Kidney (tissue), 14 donors: ENCODE data around the gene HSD17B12. TPM values are rescaled to one million over a fixed set of nuclear protein-coding genes. Genes with fewer than 3 reads are reported as not detected.

Source experiments
- DNase-seq, 5 donors: peaks; one replicate each; pipeline ENCODE4 v3.0.0-alpha.2; 2013 to 2020
- FAIRE-seq: peaks from 2 replicates; lab custom pipeline; 2012; peaks lifted over from hg19 to GRCh38; lab: Jason Lieb, UNC
- H3K27ac ChIP-seq, 2 donors: one replicate each; pipeline ENCODE4 v1.7.0; 2013; ENCODE audit warnings: low read depth in 2 of 2, low read length in 2 of 2, inconsistent platforms in 1 of 2
- H3K27me3 ChIP-seq: one replicate; pipeline ENCODE4 v1.7.1; 2013; ENCODE audit warnings: low read length, inconsistent platforms; ENCODE audit not compliant: control insufficient read depth, insufficient read depth
- H3K36me3 ChIP-seq, 3 donors: one replicate each; pipeline versions ENCODE4 v1.7.0 to v1.7.1; 2013; ENCODE audit warnings: low read length in 3 of 3, control low read depth in 1 of 3, inconsistent platforms in 1 of 3; ENCODE audit not compliant: insufficient read depth in 3 of 3, control insufficient read depth in 2 of 3
- H3K4me1 ChIP-seq, 3 donors: one replicate each; pipeline versions ENCODE4 v1.7.0 to v1.7.1; 2013; ENCODE audit warnings: low read length in 3 of 3, inconsistent platforms in 1 of 3, low read depth in 1 of 3; ENCODE audit not compliant: control insufficient read depth in 2 of 3, insufficient read depth in 2 of 3
- H3K4me3 ChIP-seq, 3 donors: one replicate each; pipeline versions ENCODE4 v1.7.0 to v1.8.1; 2013; ENCODE audit warnings: low read length in 3 of 3, control low read depth in 1 of 3, inconsistent platforms in 1 of 3
- H3K9ac ChIP-seq, 3 donors: one replicate each; pipeline versions ENCODE4 v1.7.0 to v1.7.1; 2013; ENCODE audit warnings: low read length in 3 of 3, control low read depth in 1 of 3, inconsistent platforms in 1 of 3
- H3K9me3 ChIP-seq, 3 donors: one replicate each; pipeline versions ENCODE4 v1.7.0 to v1.7.1; 2013; ENCODE audit warnings: low read length in 3 of 3, control low read depth in 1 of 3, inconsistent platforms in 1 of 3; ENCODE audit not compliant: control insufficient read depth in 2 of 3, insufficient read depth in 1 of 3
- CTCF ChIP-seq: IDR thresholded peaks from 3 replicates; pipeline ENCODE4 v1.5.1; 2012; ENCODE audit warnings: mild to moderate bottlenecking, moderate library complexity, borderline replicate concordance; ENCODE audit not compliant: insufficient read depth; ENCODE audit errors: extremely low read depth
- intact Hi-C: fragments of 100-400 bp; cut with DNase I; formaldehyde crosslinking; loops from one replicate; pipeline ENCODE4 v1.11.1; 2022
- polyA plus RNA-seq: library from polyadenylated mRNA; stranded (reverse); fragments of 350-450 nt; fragmentation: Illumina TruSeq; extraction: RNeasy Lipid Tissue Mini Kit (QIAGEN cat#74804); gene quantifications from one replicate; pipeline ENCODE4 v1.2.3, GENCODE V29; 2014; ENCODE audit warnings: low read depth, low replicate concordance; ENCODE audit not compliant: insufficient read depth
- total RNA-seq: library from RNA; stranded (reverse); fragmentation: NEBNext Ultra II Directional; extraction: Animal tissue kit (Norgen Biotek cat#: 25700); gene quantifications from one replicate; pipeline ENCODE4 v1.2.1, GENCODE V29; 2021
- donor health status: control.
- donor health status: control.
- donor health status: control.
- donor health status: control.
- donor health status: control.
- donor health status: DM: yes; HTN: yes; CAD: no.
- donor health status: Normal renal cell carcinoma (clear cell type).

Gene HSD17B12
- total and polyA plus RNA-seq, 2 donors from 2014 or later: 76.9 to 100 TPM

- Histone ChIP-seq H3K4me1 (peaks cover 0 to 9% (median 4%) of the 10 kb centered on the region in 3 donors), H3K27me3 (no peaks in the 10 kb centered on the region), H3K27ac (no peak overlapping the region), H3K4me3 (no peak overlapping the region), H3K36me3 (peaks cover 0 to 2% (median 0%) of the 10 kb centered on the region in 3 donors), H3K9ac (no peak overlapping the region), H3K9me3 (no peaks in the 10 kb centered on the region)
- no peak for TF ChIP-seq CTCF
- FAIRE-seq: no peak
- DNase-seq: peak in 1 of 5 donors; percentile 26
- intact Hi-C loops: no loop called here
These were observed 153.1 kb downstream of the HSD17B12 start for GRCh38 chr11:43833657-43834073.

- TF ChIP-seq CTCF: no peak
- no peak overlapping the region for H3K4me3 ChIP-seq
- intact Hi-C loops: no loop called here
- no peak overlapping the region for H3K9ac ChIP-seq
- no peak overlapping the region for H3K27ac ChIP-seq
- no peaks in the 10 kb centered on the region for H3K27me3 ChIP-seq
- no peak for FAIRE-seq
- no peaks in the 10 kb centered on the region for H3K9me3 ChIP-seq
- peaks cover 0 to 5% (median 0%) of the 10 kb centered on the region in 3 donors for H3K36me3 ChIP-seq
- peaks cover 0 to 5% (median 4%) of the 10 kb centered on the region in 3 donors for H3K4me1 ChIP-seq
- DNase-seq: no peak
These were observed 153.7 kb downstream of the HSD17B12 start for GRCh38 chr11:43834286-43834685.

DNA sequence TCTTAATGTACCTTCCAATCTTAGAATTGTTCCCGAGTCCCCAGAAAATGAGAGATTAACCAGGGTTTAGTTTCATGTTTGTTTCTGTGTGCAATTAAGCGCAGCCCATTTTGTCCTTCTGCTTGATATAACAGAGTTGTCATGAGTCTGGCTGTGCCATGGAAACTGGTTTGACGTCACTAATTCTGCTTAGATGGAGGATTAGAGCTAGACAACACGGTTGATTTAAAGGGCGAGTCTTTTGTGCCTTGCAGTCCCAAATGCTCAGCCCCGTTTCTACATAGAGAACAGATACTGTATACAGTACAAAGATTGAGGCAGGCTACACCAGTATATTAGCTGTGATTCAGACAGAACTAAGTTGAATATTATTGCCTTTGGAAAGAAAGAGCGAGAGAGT is 154.6 kb downstream of the HSD17B12 start:
- intact Hi-C loops: no loop called here
- DNase-seq (peak in 2 of 5 donors; percentile 24 to 51), FAIRE-seq (no peak)
- H3K9ac ChIP-seq: peak overlapping the region in 1 of 3 donors; percentile 12
- peaks cover 0 to 5% (median 4%) of the 10 kb centered on the region in 3 donors for H3K36me3 ChIP-seq
- no peak for TF ChIP-seq CTCF
- H3K4me1 ChIP-seq: peaks cover 0 to 5% (median 0%) of the 10 kb centered on the region in 3 donors
- peak overlapping the region; percentile 32 to 41 for H3K27ac ChIP-seq
- no peak overlapping the region for H3K4me3 ChIP-seq
- no peaks in the 10 kb centered on the region for H3K27me3 ChIP-seq
- no peaks in the 10 kb centered on the region for H3K9me3 ChIP-seq

DNA sequence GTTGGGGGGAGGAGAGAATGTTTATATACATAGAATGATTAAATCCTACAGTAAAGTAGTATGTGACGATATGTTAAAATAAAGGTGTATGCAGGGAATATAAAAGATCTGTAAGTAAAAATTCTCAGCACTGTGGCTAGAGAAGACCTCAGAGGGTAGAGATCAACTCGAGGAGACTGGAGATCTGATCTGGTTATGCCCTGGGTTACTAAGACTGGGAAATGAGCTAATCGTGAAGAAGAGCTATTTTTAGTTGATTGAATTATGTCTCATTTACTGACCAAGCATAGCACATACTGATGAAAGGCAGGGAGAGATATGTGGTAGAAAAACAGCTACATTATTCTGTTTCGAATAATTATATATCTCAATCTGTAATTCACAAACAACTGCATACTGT is 157.3 kb downstream of the HSD17B12 start:
- Histone ChIP-seq H3K9ac (no peak overlapping the region), H3K36me3 (peaks cover 0 to 9% (median 4%) of the 10 kb centered on the region in 3 donors), H3K4me3 (no peak overlapping the region), H3K27me3 (no peaks in the 10 kb centered on the region), H3K4me1 (no peaks in the 10 kb centered on the region), H3K27ac (no peak overlapping the region), H3K9me3 (no peaks in the 10 kb centered on the region)
- DNase-seq (no peak), FAIRE-seq (no peak)
- intact Hi-C loops: no loop called here
- TF ChIP-seq CTCF: no peak
